ENCODE data around the gene INTS11. TPM values are rescaled to one million over a fixed set of nuclear protein-coding genes. Genes with fewer than 3 reads are reported as not detected.

INTS11 gene
- total and polyA plus RNA-seq, 12 donors: 53.0 to 601 (median 88.8) TPM

- H3K4me3 ChIP-seq: no peak overlapping the region
- intact Hi-C loops (cut with DNase I): loop anchor here in 1 of 2 donors (10.0 kb wide), 1 partner anchor 312 kb away; the partner anchor contains the start of gene PERM1
- WGBS, 4 donors: 90 to 95% (median 92%) methylated on average over 21 to 62 of the region's 62 CpGs
- no peaks in the 10 kb centered on the region for H3K4me1 ChIP-seq (replicated peaks in 1 of 2)
- no peaks in the 10 kb centered on the region for H3K9me3 ChIP-seq (replicated peaks in 1 of 3)
- TF ChIP-seq POLR2A (IDR thresholded peaks at IDR 0.05): no peak
- no peak overlapping the region for H3K27ac ChIP-seq
- H3K27me3 ChIP-seq: no peaks in the 10 kb centered on the region
- H3K36me3 ChIP-seq (replicated peaks in 1 of 2): peaks cover 0 to 9% of the 10 kb centered on the region in 2 donors
- no peak for DNase-seq
Measured at GRCh38 chr1:1296070-1297061, 28.1 kb downstream of the INTS11 start.

GRCh38 chr1:1295154-1295923 is 29.1 kb downstream of the INTS11 start:
- no peak overlapping the region for H3K27ac ChIP-seq
- TF ChIP-seq CTCF (IDR thresholded peaks at IDR 0.05) (no peak), POLR2A (IDR thresholded peaks at IDR 0.05) (no peak)
- H3K4me3 ChIP-seq: no peak overlapping the region
- no peaks in the 10 kb centered on the region for H3K4me1 ChIP-seq (replicated peaks in 1 of 2)
- peaks cover 0 to 9% of the 10 kb centered on the region in 2 donors for H3K36me3 ChIP-seq (replicated peaks in 1 of 2)
- H3K9me3 ChIP-seq (replicated peaks in 1 of 3): no peaks in the 10 kb centered on the region
- WGBS, 4 donors: 93 to 99% (median 95%) methylated on average over 21 to 35 of the region's 35 CpGs
- no peaks in the 10 kb centered on the region for H3K27me3 ChIP-seq
- no peak for DNase-seq
- intact Hi-C loops (cut with DNase I): loop anchor here in 1 of 2 donors (10.0 kb wide), 1 partner anchor 311 kb away; the partner anchor contains the start of gene PERM1

GRCh38 chr1:1294250-1294890 is 30.1 kb downstream of the INTS11 start:
- peaks cover 0 to 9% of the 10 kb centered on the region in 2 donors for H3K36me3 ChIP-seq (replicated peaks in 1 of 2)
- H3K4me1 ChIP-seq (replicated peaks in 1 of 2): no peaks in the 10 kb centered on the region
- no peak for DNase-seq
- no peaks in the 10 kb centered on the region for H3K9me3 ChIP-seq (replicated peaks in 1 of 3)
- H3K27me3 ChIP-seq: no peaks in the 10 kb centered on the region
- intact Hi-C loops (cut with DNase I): loop anchor here in 1 of 2 donors (10.0 kb wide), 1 partner anchor 310 kb away; the partner anchor contains the start of gene PERM1
- no peak overlapping the region for H3K27ac ChIP-seq
- H3K4me3 ChIP-seq: no peak overlapping the region
- TF ChIP-seq CTCF (IDR thresholded peaks at IDR 0.05): no peak
- TF ChIP-seq POLR2A (IDR thresholded peaks at IDR 0.05): no peak
- WGBS, 4 donors: 86 to 89% methylated on average over 57 to 58 of the region's 58 CpGs; no CpG with 5 or more reads in 2 of the 4 donors
